GM19328 (cell line): ENCODE results near the gene RPS6KB2.
"Not testable (repeated sequence)": the region's sequence is repeated elsewhere in the genome, so short reads cannot be mapped to it uniquely, and the experiment has no call there.

Experiments
- ATAC-seq: cut with Tn5 transposase; IDR thresholded peaks from one replicate; pipeline ENCODE4 v1.9.1; 2021; ENCODE audit warnings: mild to moderate bottlenecking, moderate library complexity; ENCODE audit not compliant: unreplicated experiment

The RPS6KB2 gene

DNA sequence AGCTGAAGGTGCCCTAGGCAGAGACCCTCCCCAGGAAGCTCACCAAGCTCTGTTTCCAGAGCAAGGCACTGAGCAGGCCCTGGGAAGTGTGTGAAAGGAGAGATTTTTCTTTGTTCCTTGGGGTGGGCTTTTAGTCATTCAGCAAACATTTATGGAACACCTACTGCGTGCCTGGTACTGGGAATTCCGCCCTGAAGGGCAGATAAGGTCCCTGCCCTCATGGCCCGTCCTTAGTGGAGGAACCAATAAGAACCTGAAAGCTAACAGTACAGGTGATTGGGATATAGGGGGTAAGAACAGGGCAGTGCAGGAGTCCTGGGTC, 36.9 kb downstream of the RPS6KB2 start:
- ATAC-seq: no peak

DNA sequence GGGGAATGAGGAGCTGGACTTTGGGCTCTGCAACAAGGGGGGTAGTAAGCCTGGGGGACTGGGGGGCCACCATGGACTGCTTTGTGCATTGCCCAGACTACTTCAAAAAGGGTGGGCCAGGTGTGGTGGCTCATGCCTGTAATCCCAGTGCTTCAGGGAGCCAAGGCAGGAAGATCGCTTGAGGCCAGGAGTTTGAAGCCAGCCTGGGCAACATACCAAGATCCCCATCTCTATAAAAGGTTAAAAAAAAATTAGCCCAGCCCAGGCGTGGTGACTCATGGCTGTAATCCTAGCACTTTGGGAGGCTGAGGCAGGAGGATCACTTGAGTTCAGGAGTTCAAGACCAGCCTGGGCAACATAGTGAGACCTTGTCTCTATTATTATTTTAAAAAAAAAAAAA, 37.2 kb downstream of the RPS6KB2 start:
- not testable (repeated sequence) for ATAC-seq

GRCh38 chr11:67466367-67466766, 38.1 kb downstream of the RPS6KB2 start:
- no peak for ATAC-seq

- no peak for ATAC-seq
These were observed 38.9 kb downstream of the RPS6KB2 start for GRCh38 chr11:67466962-67467771.

DNA sequence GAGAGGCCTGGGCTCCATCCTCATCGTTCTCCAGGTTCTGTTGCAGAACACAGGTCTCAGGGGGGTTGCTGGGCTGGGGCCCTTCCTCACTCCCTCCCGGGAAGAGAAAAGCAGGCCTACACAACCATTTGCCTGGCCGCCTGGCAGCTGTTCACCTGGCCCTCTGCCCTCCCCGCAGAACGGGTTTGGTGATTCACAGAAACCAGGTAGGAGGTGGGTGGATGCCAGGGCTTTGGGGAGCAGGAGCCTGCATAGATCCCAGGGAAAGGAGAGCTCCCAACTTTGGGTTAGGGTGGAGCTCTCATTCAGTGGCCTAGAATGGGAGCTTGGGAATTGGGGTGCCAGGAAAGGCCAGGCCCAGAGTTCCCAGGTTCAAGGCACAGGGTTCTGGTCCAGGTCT, 39.8 kb downstream of the RPS6KB2 start:
- no peak for ATAC-seq

DNA sequence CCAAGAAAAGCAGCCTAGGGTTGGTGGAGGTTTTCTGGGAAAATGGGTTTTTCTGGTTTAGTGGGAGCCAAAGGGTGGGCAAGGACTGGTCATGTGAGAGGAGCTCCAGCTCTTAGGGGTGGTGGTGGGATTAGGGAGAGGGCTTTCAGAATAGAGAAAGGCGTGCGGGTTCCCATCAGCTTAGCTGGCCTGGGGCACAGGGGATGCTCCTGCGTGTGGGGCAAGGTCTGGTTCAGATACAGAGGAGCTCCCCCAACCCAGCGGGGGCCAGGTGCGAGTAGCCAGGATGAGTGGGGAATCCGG, 40.1 kb downstream of the RPS6KB2 start:
- no peak for ATAC-seq

GRCh38 chr11:67468759-67469507, 40.6 kb downstream of the RPS6KB2 start, which contains the start of gene TMEM134:
TSS of gene TMEM134 (minus strand) at chr11:67469251. CDS start at chr11:67469192, 59 bp downstream.
- ATAC-seq: peak; percentile 72

GRCh38 chr11:67469508-67469811, 41.2 kb downstream of the RPS6KB2 start:
- ATAC-seq: no peak

DNA sequence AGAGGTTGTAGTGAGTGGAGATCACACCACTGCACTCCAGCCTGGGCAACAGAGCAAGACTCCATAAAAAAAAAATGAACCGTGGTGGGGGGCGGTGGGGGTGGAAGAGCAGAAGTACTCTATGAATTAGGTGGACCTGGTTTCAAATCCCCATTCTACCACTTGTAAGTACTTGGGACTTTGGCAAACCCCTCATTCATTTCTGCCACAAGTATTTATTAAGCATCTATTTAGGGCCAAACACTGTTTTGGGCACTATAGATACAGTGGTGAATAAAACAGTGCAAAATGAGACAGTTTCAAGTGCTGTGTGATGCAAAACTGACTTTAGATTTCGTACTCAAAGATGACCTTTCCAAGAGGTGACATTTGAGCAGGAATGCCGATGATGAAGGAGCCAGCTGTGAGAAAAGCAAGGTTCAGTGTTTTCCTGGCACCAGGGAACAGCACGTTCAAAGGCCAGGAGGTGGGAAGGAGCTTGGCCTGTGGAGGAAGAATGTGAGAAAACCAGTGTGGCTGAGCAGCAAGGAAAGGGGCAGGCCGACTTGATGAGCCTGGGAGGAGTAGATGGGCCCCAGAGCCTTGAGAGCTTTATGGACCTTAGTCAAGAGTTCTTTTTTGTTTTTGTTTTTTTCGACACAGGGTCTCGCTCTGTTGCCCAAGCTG, 42.2 kb downstream of the RPS6KB2 start:
- ATAC-seq: no peak

- no peak for ATAC-seq
These were observed 44.6 kb downstream of the RPS6KB2 start for GRCh38 chr11:67472882-67473281.

DNA sequence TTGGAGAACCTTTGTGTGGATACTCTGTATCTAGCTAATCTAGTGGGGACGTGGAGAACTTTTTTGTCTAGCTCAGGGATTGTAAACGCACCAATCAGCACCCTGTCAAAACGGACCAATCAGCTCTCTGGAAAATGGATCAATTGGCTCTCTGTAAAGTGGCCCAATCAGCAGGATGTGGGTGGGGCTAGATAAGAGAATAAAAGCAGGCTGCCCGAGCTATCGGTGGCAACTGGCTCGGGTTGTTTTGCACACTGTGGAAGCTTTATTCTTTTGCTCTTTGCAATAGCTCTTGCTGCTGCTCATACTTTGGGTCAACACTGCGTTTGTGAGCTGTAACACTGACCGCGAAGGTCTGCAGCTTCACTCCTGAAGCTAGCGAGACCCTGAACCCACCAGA, 48.4 kb downstream of the RPS6KB2 start:
- ATAC-seq: not testable (repeated sequence)

DNA sequence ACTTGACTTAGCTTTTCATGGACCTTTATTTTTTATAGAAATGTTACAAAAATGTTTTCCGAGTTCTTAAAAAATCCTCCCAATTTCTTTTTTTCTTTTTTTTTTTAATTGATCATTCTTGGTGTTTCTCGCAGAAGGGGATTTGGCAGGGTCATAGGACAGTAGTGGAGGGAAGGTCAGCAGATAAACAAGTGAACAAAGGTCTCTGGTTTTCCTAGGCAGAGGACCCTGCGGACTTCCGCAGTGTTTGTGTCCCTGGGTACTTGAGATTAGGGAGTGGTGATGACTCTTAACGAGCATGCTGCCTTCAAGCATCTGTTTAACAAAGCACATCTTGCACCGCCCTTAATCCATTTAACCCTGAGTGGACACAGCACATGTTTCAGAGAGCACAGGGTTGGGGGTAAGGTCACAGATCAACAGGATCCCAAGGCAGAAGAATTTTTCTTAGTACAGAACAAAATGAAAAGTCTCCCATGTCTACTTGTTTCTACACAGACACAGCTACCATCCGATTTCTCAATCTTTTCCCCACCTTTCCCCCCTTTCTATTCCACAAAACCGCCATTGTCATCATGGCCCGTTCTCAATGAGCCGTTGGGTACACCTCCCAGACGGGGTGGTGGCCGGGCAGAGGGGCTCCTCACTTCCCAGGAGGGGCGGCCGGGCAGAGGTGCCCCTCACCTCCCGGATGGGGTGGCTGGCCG, 49.2 kb downstream of the RPS6KB2 start:
- not testable (repeated sequence) for ATAC-seq

- peak; percentile 11 for ATAC-seq
These were observed 54.1 kb downstream of the RPS6KB2 start for GRCh38 chr11:67482275-67482826.

GRCh38 chr11:67482827-67483798, 54.8 kb downstream of the RPS6KB2 start, which contains the start of gene AIP:
TSS of gene AIP (plus strand) at chr11:67483026. CDS start at chr11:67483159, 133 bp downstream.
- ATAC-seq: peak; percentile 59

DNA sequence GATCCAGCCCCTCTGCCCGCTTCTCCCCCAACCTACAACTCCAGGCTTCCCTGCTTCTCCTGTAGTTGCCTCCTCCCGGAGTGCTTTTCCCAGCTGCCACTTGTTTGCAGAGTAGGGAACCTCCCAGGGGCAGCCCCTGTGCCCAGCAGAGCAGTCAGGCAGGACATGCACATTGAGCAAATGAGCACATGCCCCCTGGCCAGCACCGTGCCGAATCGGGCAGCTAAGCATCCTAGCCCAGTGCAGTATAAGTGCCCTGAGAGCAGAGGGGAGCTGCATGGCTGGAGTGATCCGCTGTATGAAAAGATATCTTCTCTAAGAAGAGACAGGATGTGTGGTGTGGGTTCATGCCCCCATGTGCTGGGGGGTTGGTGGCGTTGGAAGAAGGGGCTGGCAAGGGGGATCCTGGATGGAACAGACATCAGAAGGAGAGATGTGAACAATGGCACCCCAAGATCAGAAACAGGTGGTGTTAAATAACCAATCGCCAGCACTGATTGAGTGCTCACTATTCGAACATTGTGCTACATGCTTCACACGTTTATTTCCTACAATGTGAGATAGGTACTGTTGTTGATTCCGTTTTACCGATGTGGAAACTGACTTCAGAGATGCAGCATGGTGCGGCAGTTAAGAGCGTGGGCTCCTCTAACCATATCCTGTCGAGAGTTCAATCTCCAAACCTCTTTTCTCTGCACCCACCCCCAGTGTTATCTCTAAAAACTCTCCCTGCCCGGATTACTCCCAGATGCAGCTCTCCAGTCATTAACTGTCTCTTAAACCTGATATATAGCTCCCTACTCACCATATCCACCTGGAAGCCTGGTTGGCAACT, 55.8 kb downstream of the RPS6KB2 start:
- no peak for ATAC-seq

DNA sequence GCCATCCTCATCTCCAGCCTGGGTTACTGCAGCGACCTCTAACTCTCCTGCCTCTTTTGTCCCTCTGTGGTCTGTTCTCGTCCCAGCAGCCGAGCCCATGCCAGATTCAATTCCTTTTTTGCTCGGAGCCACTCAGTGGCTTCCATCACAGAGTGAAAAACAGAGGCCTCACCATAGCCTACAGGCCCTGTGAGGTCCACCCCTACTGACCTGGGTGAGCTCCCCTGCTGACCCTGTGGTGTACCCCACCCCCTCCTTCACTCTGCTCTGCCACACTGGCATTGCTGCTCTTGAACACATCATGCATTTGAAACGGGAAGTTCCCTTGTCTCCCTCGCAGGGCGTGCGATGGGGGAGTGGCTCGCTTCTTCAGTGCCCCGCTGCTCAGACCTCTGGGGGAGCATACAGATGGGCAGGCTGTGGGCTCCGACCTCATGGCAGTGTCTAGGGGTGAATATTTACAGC, 56.6 kb downstream of the RPS6KB2 start:
- no peak for ATAC-seq
